Fibroblast of pulmonary artery (primary cell): ENCODE results near the gene FAM47E.
"Not testable (repeated sequence)": the region's sequence is repeated elsewhere in the genome, so short reads cannot be mapped to it uniquely, and the experiment has no call there.

Source experiments
- DNase-seq: peaks from one replicate; pipeline ENCODE4 v3.0.0-alpha.2; 2010; ENCODE audit warnings: low read depth
- H3K4me3 ChIP-seq: replicated peaks from 2 replicates; pipeline ENCODE4 v1.5.1; 2011; ENCODE audit warnings: low read depth, mild to moderate bottlenecking, control low read depth, low read length, moderate library complexity
- TF ChIP-seq, protein P1 (sequence below): IDR thresholded peaks from 2 replicates; pipeline ENCODE4 v1.5.1; 2011; ENCODE audit warnings: mild to moderate bottlenecking, control low read depth, low read length, inconsistent platforms; ENCODE audit errors: missing control alignments

The FAM47E gene

DNA sequence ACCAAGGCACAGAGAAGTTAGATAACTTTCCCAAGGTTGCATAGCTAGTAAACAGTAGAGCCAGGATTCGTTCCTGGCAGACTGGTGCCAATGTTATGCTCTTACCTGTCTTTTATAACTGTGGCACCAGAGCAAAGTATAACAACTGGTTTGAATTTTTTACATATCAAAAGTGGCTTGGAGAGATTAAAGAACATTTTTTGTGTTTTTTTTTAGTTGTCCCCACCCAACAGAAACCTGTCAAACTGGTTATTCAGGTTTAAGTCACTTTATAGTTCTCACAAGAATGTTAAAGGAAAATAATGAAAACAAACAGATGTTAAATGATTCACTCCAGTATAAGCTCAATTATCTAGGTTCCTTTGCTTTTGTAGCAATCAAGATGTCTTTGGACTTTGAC is 15.6 kb upstream of the FAM47E start:
- TF ChIP-seq, protein P1, sequence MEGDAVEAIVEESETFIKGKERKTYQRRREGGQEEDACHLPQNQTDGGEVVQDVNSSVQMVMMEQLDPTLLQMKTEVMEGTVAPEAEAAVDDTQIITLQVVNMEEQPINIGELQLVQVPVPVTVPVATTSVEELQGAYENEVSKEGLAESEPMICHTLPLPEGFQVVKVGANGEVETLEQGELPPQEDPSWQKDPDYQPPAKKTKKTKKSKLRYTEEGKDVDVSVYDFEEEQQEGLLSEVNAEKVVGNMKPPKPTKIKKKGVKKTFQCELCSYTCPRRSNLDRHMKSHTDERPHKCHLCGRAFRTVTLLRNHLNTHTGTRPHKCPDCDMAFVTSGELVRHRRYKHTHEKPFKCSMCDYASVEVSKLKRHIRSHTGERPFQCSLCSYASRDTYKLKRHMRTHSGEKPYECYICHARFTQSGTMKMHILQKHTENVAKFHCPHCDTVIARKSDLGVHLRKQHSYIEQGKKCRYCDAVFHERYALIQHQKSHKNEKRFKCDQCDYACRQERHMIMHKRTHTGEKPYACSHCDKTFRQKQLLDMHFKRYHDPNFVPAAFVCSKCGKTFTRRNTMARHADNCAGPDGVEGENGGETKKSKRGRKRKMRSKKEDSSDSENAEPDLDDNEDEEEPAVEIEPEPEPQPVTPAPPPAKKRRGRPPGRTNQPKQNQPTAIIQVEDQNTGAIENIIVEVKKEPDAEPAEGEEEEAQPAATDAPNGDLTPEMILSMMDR = no peak
- H3K4me3 ChIP-seq = no peak overlapping the region
- no peak for DNase-seq

DNA sequence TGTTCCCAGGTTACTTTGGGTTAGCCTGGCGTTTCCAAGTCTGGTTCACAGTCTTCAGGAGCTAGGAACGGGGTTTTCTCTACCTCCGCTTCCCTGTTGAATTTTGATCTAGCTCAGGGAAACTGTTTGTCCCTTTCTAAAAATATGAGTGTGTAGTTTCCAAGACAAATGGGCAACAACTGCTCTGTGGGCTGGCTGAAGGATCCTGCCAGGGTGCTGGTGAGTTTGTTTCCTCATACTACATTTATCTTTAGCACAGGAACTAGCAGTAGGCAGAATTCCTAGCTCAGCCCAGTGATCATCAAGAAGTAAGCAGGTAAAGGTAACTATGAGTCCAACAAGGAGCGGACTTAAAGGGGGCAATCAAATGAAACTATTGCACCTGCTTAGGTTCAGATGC is 13.3 kb upstream of the FAM47E start:
- DNase-seq = no peak
- TF ChIP-seq, protein P1 = no peak
- no peak overlapping the region for H3K4me3 ChIP-seq

DNA sequence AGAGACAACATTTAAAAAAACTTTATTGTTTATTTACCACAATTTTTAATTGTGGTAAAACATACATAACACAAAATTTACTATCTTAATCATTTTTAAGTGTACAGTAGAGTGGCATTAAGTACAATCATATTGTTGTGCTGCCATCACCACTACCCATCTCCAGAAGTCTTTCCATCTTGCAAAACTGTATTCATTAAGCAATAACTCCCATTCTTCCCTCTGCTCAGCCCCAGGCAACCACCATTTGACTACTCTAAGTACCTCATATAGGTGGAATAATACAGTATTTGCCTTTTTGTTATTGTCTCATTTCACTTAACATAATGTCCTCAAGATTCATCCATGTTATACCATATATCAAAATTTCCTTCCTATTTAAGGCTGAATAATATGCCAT is 12.8 kb upstream of the FAM47E start:
- TF ChIP-seq, protein P1 = no peak
- DNase-seq = no peak
- no peak overlapping the region for H3K4me3 ChIP-seq

DNA sequence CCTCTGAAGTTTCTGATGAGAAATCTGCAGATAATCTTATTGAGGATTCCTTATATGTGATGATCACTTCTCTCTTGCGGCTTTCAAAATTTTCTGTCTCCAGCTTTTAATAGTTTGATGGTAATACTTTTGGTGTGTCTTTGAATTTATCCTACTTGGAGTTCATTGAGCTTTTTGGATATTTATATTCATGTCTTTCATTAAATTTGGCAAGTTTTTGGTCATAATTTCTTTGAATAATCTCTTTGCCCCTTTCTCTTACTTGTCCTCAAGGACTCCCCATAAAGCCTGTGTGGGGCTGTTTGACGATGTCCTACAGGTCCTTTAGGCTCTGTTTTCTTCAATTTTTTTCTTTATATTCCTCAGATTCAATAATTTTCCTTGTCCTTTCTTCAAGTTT is 11.3 kb upstream of the FAM47E start:
- no peak overlapping the region for H3K4me3 ChIP-seq
- DNase-seq = no peak
- TF ChIP-seq, protein P1 = no peak

DNA sequence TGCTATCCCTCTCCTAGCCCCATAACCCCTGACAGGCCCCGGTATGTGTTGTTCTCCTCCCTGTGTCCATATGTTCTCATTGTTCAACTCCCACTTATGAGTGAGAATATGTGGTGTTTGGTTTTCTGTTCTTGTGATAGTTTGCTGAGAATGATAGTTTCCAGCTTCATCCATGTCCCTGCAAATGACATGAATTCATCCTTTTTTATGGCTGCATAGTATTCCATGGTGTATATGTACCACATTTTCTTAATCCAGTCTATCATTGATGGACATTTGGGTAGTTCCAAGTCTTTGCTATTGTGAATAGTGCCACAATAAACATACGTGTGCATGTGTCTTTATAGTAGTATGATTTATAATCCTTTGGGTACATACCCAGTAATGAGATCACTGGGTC is 7.6 kb upstream of the FAM47E start:
- not testable (repeated sequence) for H3K4me3 ChIP-seq, DNase-seq

DNA sequence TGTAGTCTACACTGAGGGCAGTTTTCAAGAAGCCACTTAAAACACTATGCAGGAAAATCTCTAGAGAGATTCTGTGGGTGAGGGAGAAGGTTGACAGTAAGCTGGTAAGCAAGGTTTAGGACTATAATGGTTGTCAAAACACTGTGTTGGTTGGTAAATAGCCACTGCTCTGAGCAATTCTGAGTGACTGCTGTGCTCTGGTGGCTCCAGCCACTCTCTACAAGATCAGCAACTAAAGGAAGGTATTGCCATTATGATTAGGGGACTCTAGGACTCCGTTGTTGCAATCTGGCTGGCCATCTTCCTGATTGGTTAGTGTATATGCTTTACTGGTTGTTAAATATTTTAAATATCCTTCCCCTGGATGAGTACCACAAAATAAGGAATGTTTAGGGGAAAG is 5.5 kb upstream of the FAM47E start:
- TF ChIP-seq, protein P1 = no peak
- H3K4me3 ChIP-seq = no peak overlapping the region
- no peak for DNase-seq

DNA sequence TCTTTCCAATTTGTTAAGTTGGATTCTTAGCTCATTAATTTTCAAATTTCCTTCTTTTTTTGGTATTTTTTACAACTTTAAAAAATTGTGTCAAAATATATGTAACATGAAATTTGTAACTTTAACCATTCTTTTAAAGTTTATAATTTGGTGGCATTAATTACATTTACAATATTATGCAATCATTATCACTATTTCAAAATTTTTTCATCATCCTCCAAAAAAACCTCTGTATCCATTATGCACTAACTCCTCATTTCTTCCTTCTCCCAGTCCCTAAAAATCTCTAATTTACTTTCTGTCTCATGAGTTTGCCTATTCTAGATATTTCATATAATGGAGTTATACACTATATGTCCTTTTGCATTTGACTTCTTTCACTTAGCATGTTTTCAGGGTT is 4.7 kb upstream of the FAM47E start:
- TF ChIP-seq, protein P1 = no peak
- H3K4me3 ChIP-seq = no peak overlapping the region
- no peak for DNase-seq

DNA sequence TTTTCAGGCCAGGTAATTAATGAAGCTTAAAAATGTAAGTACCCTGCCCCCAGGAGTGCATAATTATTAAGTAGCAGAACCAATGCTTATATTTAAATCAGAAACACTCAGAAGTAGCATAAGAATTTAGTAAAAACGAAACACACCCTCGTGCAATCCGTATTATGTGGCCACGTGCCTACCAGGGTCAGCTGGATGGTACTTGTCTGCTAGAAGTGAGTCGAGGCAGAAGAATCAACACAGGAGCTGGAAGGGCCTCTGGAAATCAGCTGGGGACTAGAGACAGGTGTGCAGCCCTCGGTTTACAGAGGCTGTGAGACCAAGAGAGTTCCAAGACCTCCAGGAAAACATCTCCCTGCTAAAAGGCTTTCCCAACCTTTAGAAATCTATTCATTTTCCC is 559 bp upstream of the FAM47E start:
- no peak for DNase-seq
- TF ChIP-seq, protein P1 = no peak
- H3K4me3 ChIP-seq = peak overlapping the region; percentile 51
